T-helper 17 cell (primary cell): ENCODE measurements around the gene TARP.
"Not testable (repeated sequence)": the region's sequence is repeated elsewhere in the genome, so short reads cannot be mapped to it uniquely, and the experiment has no call there.

ENCODE experiments used
- ATAC-seq: fragments of 150-1000 bp; cut with Tn5 transposase; 2 replicates; pipeline ENCODE4 v1.10.0; 2021; ENCODE audit warnings: mild to moderate bottlenecking, moderate library complexity
- DNase-seq, 3 donors: peaks; one replicate each; pipeline versions ENCODE4 v3.0.0 to v3.0.0-alpha.2; 2020 to 2021
- H3K9me3 ChIP-seq: one replicate; pipeline ENCODE4 v1.7.0; 2013; ENCODE audit warnings: low read length, mild to moderate bottlenecking; ENCODE audit not compliant: control insufficient read depth, poor library complexity, severe bottlenecking
- H3K27ac Mint-ChIP-seq: one replicate; pipeline ENCODE4 v1.8.0; 2022; ENCODE audit warnings: mild to moderate bottlenecking, moderate library complexity, mixed read lengths
- H3K27me3 Mint-ChIP-seq: one replicate; pipeline ENCODE4 v1.8.0; 2022; ENCODE audit warnings: mixed read lengths
- H3K36me3 Mint-ChIP-seq: one replicate; pipeline ENCODE4 v1.8.0; 2022; ENCODE audit warnings: low read depth, mixed read lengths
- H3K4me1 Mint-ChIP-seq: one replicate; pipeline ENCODE4 v1.8.0; 2022; ENCODE audit warnings: mild to moderate bottlenecking, mixed read lengths
- H3K4me3 Mint-ChIP-seq: one replicate; pipeline ENCODE4 v1.8.0; 2022; ENCODE audit warnings: mild to moderate bottlenecking, moderate library complexity, mixed read lengths

TARP gene

GRCh38 chr7:38291650-38292049 lies 18.2 kb upstream of the TARP start:
- DNase-seq (no peak), ATAC-seq (no peak)
- Mint-ChIP-seq H3K27ac (no peak overlapping the region), H3K4me3 (no peak overlapping the region), H3K27me3 (no peaks in the 10 kb centered on the region), H3K36me3 (no peaks in the 10 kb centered on the region), H3K4me1 (no peaks in the 10 kb centered on the region)
- H3K9me3 ChIP-seq: no peaks in the 10 kb centered on the region

DNA sequence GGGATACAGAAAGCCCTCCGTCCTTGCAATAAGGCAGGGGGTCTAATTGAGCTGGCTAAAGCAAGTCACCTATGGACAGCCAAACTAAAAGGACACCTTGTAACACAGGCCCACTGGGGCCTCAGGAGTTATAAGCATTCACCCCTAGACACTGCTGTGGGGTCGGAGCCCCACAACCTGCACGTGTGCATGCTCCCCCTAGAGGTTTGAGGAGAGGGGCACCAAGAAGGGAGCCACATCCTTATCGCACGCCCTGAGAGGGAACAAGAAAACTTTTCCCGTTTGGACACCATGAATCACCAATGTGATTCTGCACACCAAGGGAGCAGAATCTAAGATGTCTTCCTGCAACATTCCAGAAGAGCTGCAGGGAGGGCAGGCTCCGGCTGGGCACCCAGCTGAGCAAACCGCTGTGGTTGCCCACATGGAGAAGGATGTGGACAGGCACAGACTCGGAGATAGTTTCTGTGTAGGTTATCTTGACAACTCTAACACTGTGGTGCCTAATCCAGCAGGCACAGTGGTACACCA lies 17.7 kb upstream of the TARP start:
- no peaks in the 10 kb centered on the region for H3K36me3 Mint-ChIP-seq
- H3K9me3 ChIP-seq: no peaks in the 10 kb centered on the region
- no peak for ATAC-seq
- H3K4me3 Mint-ChIP-seq: no peak overlapping the region
- no peaks in the 10 kb centered on the region for H3K27me3 Mint-ChIP-seq
- no peak for DNase-seq
- no peaks in the 10 kb centered on the region for H3K4me1 Mint-ChIP-seq
- H3K27ac Mint-ChIP-seq: no peak overlapping the region

DNA sequence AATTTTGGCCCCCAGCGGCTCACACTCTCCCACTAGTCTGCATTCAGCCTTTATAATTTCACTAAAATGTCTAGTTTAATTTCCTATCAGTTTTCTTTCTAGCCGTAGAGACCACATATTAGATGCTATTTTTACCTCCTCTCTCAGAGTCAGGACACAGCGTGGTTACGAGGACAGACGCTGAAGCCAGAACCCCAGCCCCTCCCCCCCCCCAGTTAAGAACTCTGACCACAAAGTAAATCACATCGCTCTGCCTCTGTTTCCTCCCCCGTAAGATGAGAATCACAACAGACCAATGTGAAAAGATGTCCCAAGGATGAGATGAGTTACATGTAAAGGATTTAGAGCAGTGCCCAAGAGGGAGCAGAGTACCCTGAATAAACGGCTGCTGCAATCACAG lies 11.1 kb upstream of the TARP start:
- ATAC-seq (no peak), DNase-seq (no peak)
- Mint-ChIP-seq H3K4me3 (no peak overlapping the region), H3K27me3 (no peaks in the 10 kb centered on the region), H3K4me1 (no peaks in the 10 kb centered on the region), H3K27ac (no peak overlapping the region), H3K36me3 (no peaks in the 10 kb centered on the region)
- no peaks in the 10 kb centered on the region for H3K9me3 ChIP-seq

- no peaks in the 10 kb centered on the region for H3K27me3 Mint-ChIP-seq
- H3K4me3 Mint-ChIP-seq: no peak overlapping the region
- no peaks in the 10 kb centered on the region for H3K4me1 Mint-ChIP-seq
- no peak overlapping the region for H3K27ac Mint-ChIP-seq
- H3K9me3 ChIP-seq: no peaks in the 10 kb centered on the region
- H3K36me3 Mint-ChIP-seq: no peaks in the 10 kb centered on the region
- ATAC-seq (no peak), DNase-seq (no peak)
These were observed 10.4 kb upstream of the TARP start for GRCh38 chr7:38283809-38284208.

- Mint-ChIP-seq H3K27me3 (no peaks in the 10 kb centered on the region), H3K36me3 (no peaks in the 10 kb centered on the region), H3K27ac (no peak overlapping the region), H3K4me1 (no peaks in the 10 kb centered on the region), H3K4me3 (no peak overlapping the region)
- ATAC-seq: no peak
- no peak for DNase-seq
- H3K9me3 ChIP-seq: no peaks in the 10 kb centered on the region
These were observed 9.7 kb upstream of the TARP start for GRCh38 chr7:38283107-38283506.

GRCh38 chr7:38282081-38282480 lies 8.6 kb upstream of the TARP start:
- H3K27me3 Mint-ChIP-seq: no peaks in the 10 kb centered on the region
- no peaks in the 10 kb centered on the region for H3K36me3 Mint-ChIP-seq
- H3K4me3 Mint-ChIP-seq: no peak overlapping the region
- no peak for ATAC-seq
- no peaks in the 10 kb centered on the region for H3K9me3 ChIP-seq
- H3K27ac Mint-ChIP-seq: no peak overlapping the region
- DNase-seq: no peak
- no peaks in the 10 kb centered on the region for H3K4me1 Mint-ChIP-seq

DNA sequence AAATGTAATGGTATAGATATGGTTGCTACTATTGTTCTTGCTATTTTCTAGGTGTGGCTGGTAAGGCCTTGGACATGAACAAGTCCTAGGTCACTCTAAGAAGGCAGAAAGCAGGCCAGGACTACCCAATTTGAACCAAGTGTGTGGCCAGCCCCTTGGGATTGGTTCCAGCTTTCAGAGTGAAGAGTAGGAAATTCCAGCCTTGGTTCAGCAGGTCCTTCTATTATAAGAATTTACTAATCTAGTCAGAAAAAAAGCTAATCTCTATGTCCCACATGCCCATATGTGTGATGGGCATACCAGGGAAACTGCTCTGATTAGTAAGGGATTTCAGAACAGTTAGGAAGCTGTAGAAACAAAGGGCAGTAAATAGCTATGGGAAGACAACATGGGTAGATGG lies 7.8 kb upstream of the TARP start:
- no peaks in the 10 kb centered on the region for H3K27me3 Mint-ChIP-seq
- no peak overlapping the region for H3K4me3 Mint-ChIP-seq
- DNase-seq: no peak
- no peaks in the 10 kb centered on the region for H3K4me1 Mint-ChIP-seq
- no peak overlapping the region for H3K27ac Mint-ChIP-seq
- H3K36me3 Mint-ChIP-seq: no peaks in the 10 kb centered on the region
- no peaks in the 10 kb centered on the region for H3K9me3 ChIP-seq
- no peak for ATAC-seq

DNA sequence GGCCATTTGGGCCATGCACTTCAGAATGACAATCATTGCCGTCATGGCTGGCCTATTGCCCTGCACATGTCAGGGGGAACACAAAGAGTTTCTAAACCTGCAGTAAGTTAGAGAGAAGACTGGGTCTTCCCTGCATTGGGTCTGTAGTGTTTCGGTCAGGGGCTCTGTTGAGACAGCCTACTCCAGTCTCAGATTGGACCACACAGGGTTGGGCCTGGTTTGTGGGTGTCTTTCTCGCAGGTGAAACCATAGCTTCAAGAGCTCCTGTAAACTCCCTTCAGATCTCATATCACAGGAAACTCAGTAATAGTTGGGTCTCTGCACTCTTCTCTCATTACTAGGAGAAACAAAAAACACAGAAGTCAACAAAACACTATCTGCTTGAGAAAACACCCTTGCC lies 7.3 kb upstream of the TARP start:
- ATAC-seq (no peak), DNase-seq (no peak)
- H3K27me3 Mint-ChIP-seq: no peaks in the 10 kb centered on the region
- H3K4me3 Mint-ChIP-seq: no peak overlapping the region
- H3K4me1 Mint-ChIP-seq: no peaks in the 10 kb centered on the region
- no peak overlapping the region for H3K27ac Mint-ChIP-seq
- H3K9me3 ChIP-seq: no peaks in the 10 kb centered on the region
- no peaks in the 10 kb centered on the region for H3K36me3 Mint-ChIP-seq

- Mint-ChIP-seq H3K4me1 (no peaks in the 10 kb centered on the region), H3K27me3 (no peaks in the 10 kb centered on the region), H3K36me3 (no peaks in the 10 kb centered on the region), H3K4me3 (no peak overlapping the region), H3K27ac (no peak overlapping the region)
- no peaks in the 10 kb centered on the region for H3K9me3 ChIP-seq
- no peak for ATAC-seq
- no peak for DNase-seq
These were observed 6.6 kb upstream of the TARP start for GRCh38 chr7:38280000-38280399.

- DNase-seq: no peak
- Mint-ChIP-seq H3K4me3 (no peak overlapping the region), H3K27me3 (no peaks in the 10 kb centered on the region), H3K4me1 (no peaks in the 10 kb centered on the region), H3K27ac (no peak overlapping the region), H3K36me3 (no peaks in the 10 kb centered on the region)
- H3K9me3 ChIP-seq: no peaks in the 10 kb centered on the region
- no peak for ATAC-seq
These were observed 2.9 kb upstream of the TARP start for GRCh38 chr7:38276096-38276877.

GRCh38 chr7:38274927-38275620 lies 1.6 kb upstream of the TARP start:
- no peaks in the 10 kb centered on the region for H3K9me3 ChIP-seq
- no peaks in the 10 kb centered on the region for H3K36me3 Mint-ChIP-seq
- H3K27ac Mint-ChIP-seq: no peak overlapping the region
- ATAC-seq: no peak
- no peaks in the 10 kb centered on the region for H3K27me3 Mint-ChIP-seq
- no peak for DNase-seq
- H3K4me3 Mint-ChIP-seq: no peak overlapping the region
- H3K4me1 Mint-ChIP-seq: no peaks in the 10 kb centered on the region

- Mint-ChIP-seq H3K4me3 (no peak overlapping the region), H3K36me3 (no peaks in the 10 kb centered on the region), H3K4me1 (no peaks in the 10 kb centered on the region), H3K27ac (no peak overlapping the region), H3K27me3 (no peaks in the 10 kb centered on the region)
- no peaks in the 10 kb centered on the region for H3K9me3 ChIP-seq
- no peak for DNase-seq
- ATAC-seq: no peak
These were observed 1.1 kb upstream of the TARP start for GRCh38 chr7:38274486-38274885.

- H3K4me3 Mint-ChIP-seq, ATAC-seq, H3K4me1 Mint-ChIP-seq, H3K36me3 Mint-ChIP-seq, DNase-seq, H3K27ac Mint-ChIP-seq, H3K9me3 ChIP-seq, H3K27me3 Mint-ChIP-seq: not testable (repeated sequence)
These were observed 3.0 kb downstream of the TARP start for GRCh38 chr7:38270405-38270804.
